OCI-LY3 (cell line): ENCODE data around the gene PHF5A.

Experiments
- H2AFZ ChIP-seq: fragments of 200-600, 300-600 bp; shearing (Covaris generic); 2 replicates; pipeline ENCODE4 v1.6.0; 2014; ENCODE audit warnings: antibody characterized with exemption, low read depth, low read length
- H3K27ac ChIP-seq: fragments of 200-600, 300-600 bp; sonication (generic); 2 replicates; pipeline ENCODE4 v1.5.1; 2014; ENCODE audit warnings: mild to moderate bottlenecking, low read length, moderate library complexity, mixed read lengths
- H3K27me3 ChIP-seq: fragments of 200-600, 300-600 bp; sonication (generic); 2 replicates; pipeline ENCODE4 v1.6.1; 2014; ENCODE audit warnings: low read depth, low read length, mixed read lengths
- H3K36me3 ChIP-seq: fragments of 200-600, 300-600 bp; sonication (generic); replicated peaks from 2 replicates; pipeline ENCODE3; 2014; ENCODE audit warnings: low read depth, low read length, mixed read lengths
- H3K4me1 ChIP-seq: fragments of 300-600, 200-600 bp; sonication (generic); 2 replicates; pipeline ENCODE4 v1.6.1; 2014; ENCODE audit warnings: low read length, mixed read lengths
- H3K4me2 ChIP-seq: fragments of 200-600, 300-600 bp; sonication (generic); 2 replicates; pipeline ENCODE4 v1.6.1; 2014; ENCODE audit warnings: low read length, mixed read lengths
- H3K4me3 ChIP-seq: fragments of 300-600, 200-600 bp; sonication (generic); 2 replicates; pipeline ENCODE4 v1.5.1; 2014; ENCODE audit warnings: antibody characterized with exemption, mild to moderate bottlenecking, low read length, moderate library complexity
- H3K79me2 ChIP-seq: fragments of 300-600, 200-600 bp; shearing (Covaris generic); 2 replicates; pipeline ENCODE4 v1.6.1; 2014; ENCODE audit warnings: mild to moderate bottlenecking, low read length, mixed read lengths
- H3K9ac ChIP-seq: fragments of 300-600, 200-600 bp; shearing (Covaris generic); 2 replicates; pipeline ENCODE4 v1.6.0; 2014; ENCODE audit warnings: mild to moderate bottlenecking, low read length, moderate library complexity
- H3K9me3 ChIP-seq: fragments of 200-600, 300-600 bp; shearing (Covaris generic); 2 replicates; pipeline ENCODE4 v1.6.1; 2014; ENCODE audit warnings: low read length, mixed read lengths; ENCODE audit not compliant: insufficient read depth
- H4K20me1 ChIP-seq: fragments of 200-600, 300-600 bp; sonication (generic); 2 replicates; pipeline ENCODE4 v1.6.1; 2016; ENCODE audit warnings: low read length, mixed read lengths; ENCODE audit not compliant: insufficient read depth
- EZH2phosphoT487 ChIP-seq: fragments of 200-600 bp; shearing (Covaris generic); IDR thresholded peaks from 2 replicates; pipeline ENCODE4 v1.6.1; 2018; ENCODE audit warnings: antibody characterized with exemption, mixed run types, low read depth
- TF ChIP-seq, protein P1 (sequence below): fragments of 200-600, 300-600 bp; sonication (generic); IDR thresholded peaks from 2 replicates; pipeline ENCODE4 v1.5.1; 2014; ENCODE audit warnings: antibody characterized with exemption, low read length, low read depth

The PHF5A gene

DNA sequence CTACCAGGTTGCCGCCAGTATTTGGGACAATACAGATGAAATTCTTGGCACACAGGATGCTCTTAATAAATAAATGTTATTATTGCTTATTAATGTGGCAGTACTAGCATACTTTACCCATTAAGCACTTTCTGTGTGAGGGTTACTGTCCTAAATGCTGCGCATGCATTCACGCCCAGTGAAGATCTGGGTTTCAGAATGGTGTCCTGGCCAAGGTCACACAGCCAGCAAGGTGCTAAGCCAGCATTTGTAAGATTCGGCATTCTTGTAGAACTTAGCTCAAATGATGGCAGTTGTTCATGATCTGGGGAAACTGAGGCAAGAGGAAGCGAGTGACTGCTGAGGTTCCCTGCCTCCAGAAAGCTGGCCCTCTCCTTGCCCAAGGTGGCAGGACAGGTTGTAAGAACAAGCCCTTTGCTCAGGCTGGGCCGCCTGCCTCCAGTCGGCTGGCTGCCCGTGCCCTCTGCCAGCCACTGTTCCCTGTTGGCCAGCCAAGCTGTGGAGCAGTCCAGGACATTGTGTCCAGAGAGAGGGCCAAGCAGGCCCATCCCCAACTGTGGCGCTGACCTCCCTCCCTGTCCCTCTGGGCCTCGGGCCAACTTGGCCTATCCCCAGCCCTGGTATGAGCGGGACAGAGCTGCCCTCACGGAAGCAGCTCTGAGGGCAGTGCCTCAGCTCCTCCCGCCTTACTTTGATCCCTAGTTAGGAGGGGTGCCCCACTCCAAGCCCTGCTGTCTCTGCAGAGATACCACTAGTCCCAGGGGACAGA is 50.7 kb downstream of the PHF5A start:
- Histone ChIP-seq H3K4me2 (no peak overlapping the region), H3K27ac (no peak overlapping the region), H3K27me3 (no peaks in the 10 kb centered on the region), H3K4me3 (no peak overlapping the region), H3K9me3 (no peaks in the 10 kb centered on the region), H3K36me3 (peaks cover 5% of the 10 kb centered on the region), H3K79me2 (peaks cover 30% of the 10 kb centered on the region), H2AFZ (no peak overlapping the region), H4K20me1 (no peaks in the 10 kb centered on the region), H3K9ac (no peak overlapping the region), H3K4me1 (peaks cover 11% of the 10 kb centered on the region; the same call in 1 of the 2 replicates)
- TF ChIP-seq, protein P1, sequence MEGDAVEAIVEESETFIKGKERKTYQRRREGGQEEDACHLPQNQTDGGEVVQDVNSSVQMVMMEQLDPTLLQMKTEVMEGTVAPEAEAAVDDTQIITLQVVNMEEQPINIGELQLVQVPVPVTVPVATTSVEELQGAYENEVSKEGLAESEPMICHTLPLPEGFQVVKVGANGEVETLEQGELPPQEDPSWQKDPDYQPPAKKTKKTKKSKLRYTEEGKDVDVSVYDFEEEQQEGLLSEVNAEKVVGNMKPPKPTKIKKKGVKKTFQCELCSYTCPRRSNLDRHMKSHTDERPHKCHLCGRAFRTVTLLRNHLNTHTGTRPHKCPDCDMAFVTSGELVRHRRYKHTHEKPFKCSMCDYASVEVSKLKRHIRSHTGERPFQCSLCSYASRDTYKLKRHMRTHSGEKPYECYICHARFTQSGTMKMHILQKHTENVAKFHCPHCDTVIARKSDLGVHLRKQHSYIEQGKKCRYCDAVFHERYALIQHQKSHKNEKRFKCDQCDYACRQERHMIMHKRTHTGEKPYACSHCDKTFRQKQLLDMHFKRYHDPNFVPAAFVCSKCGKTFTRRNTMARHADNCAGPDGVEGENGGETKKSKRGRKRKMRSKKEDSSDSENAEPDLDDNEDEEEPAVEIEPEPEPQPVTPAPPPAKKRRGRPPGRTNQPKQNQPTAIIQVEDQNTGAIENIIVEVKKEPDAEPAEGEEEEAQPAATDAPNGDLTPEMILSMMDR, result no peak
- TF ChIP-seq EZH2phosphoT487, result no peak

DNA sequence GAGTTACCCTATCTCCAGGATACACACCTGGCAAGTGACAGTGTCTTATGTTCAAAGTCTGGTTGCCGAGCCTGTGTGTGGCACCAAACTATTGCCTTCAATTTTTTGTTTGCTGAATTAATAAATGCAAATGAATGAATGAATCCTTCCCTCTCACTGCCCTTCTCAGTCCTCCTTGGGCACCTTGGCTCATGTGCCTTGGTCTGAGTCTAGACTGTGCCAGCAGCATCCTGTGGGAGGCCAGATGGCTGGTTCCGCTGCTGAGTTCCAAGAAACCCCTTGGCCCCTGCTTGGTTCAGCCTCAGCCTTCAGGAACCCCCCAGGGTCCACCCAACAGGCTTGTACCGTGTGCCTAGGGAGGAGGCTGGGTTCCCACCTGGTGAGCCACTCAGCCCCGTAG is 52.9 kb downstream of the PHF5A start:
- peaks cover 46% of the 10 kb centered on the region for H3K79me2 ChIP-seq

DNA sequence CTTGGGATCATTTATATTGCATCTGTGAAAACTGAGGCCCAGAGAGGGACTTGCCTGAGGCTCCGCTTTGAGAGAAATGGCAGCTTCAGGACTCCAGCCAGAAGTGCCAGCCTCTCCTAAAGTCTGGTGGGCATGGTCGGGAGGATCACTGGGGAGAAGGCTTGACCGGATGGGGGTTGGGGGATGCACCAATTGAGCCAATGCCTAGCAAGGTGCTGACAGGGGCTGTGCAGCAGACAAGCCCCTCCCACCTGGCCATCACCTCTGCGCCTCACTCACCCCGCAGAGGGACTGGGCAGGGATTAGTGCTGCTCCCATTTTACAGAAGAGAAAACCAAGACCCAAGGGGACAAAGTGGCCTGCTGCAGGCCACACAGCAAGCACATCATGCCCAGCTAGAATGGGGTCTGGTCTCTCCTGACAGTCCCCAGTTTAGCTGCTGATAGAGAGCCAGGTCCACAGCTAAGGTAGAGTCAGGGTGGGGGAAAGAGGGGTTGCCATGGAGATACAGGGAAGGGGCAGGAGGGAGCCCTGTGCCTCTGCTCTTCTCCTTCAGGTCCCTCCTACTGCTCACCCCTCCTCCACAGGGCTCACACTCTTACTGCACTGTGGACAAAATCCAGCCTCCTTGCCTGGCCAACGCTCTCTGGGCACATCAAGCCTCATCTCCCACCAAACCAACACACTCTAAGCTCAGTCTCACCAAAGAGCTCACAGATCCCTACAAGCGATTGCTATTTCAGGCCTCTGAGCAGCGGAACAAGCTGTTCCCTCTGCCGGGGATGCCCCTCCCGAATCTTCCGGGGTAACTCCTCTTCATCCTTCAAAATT is 57.3 kb downstream of the PHF5A start:
- Histone ChIP-seq H3K27ac (no peak overlapping the region), H3K4me3 (no peak overlapping the region), H3K4me1 (peaks cover 23% of the 10 kb centered on the region), H3K36me3 (peaks cover 4% of the 10 kb centered on the region), H3K27me3 (no peaks in the 10 kb centered on the region), H3K9me3 (no peaks in the 10 kb centered on the region), H3K79me2 (peaks cover 46% of the 10 kb centered on the region), H2AFZ (no peak overlapping the region), H3K9ac (no peak overlapping the region), H4K20me1 (no peaks in the 10 kb centered on the region), H3K4me2 (peak overlapping the region; percentile 100)
- no peak for TF ChIP-seq EZH2phosphoT487
- TF ChIP-seq, protein P1, result no peak

More for the DNA sequence above, 52.9 kb downstream of the PHF5A start:
- Histone ChIP-seq H3K9ac (no peak overlapping the region), H3K4me1 (peaks cover 23% of the 10 kb centered on the region), H3K9me3 (no peaks in the 10 kb centered on the region), H3K36me3 (peaks cover 4% of the 10 kb centered on the region), H3K4me3 (no peak overlapping the region), H3K27ac (no peak overlapping the region), H4K20me1 (no peaks in the 10 kb centered on the region), H2AFZ (no peak overlapping the region), H3K4me2 (peak overlapping the region; percentile 100; the same call in 1 of the 2 replicates), H3K27me3 (no peaks in the 10 kb centered on the region)
- TF ChIP-seq, protein P1, result no peak
- no peak for TF ChIP-seq EZH2phosphoT487

DNA sequence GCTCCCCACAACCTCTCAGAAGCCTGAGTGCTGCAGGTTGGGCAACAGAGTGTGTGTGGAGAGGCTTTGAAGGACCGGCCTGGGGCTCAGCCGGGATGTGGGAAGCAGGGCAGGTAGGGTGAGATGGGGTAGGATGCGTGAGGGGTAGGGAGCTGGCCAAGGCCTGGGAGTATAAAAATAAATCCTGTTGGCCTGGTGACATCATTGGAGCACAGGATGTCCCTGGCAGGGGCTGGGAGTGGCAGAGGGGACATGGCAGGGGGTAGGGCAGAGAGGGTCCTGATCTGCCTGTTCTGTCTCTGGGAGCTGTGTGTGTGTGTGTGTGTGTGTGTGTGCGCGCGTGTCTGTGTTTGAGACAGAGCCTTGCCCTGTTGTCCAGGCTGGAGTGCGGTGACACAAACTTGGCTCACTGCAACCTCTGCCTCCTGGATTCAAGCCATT is 58.2 kb downstream of the PHF5A start:
- H2AFZ ChIP-seq, result no peak overlapping the region
- peaks cover 20% of the 10 kb centered on the region for H3K4me1 ChIP-seq
- H3K79me2 ChIP-seq, result peaks cover 40% of the 10 kb centered on the region
- TF ChIP-seq, protein P1, result no peak
- TF ChIP-seq EZH2phosphoT487, result no peak
- H4K20me1 ChIP-seq, result no peaks in the 10 kb centered on the region
- no peaks in the 10 kb centered on the region for H3K27me3 ChIP-seq
- no peak overlapping the region for H3K4me3 ChIP-seq
- H3K9me3 ChIP-seq, result no peaks in the 10 kb centered on the region
- H3K4me2 ChIP-seq, result no peak overlapping the region
- no peak overlapping the region for H3K27ac ChIP-seq
- H3K36me3 ChIP-seq, result no peaks in the 10 kb centered on the region
- no peak overlapping the region for H3K9ac ChIP-seq
